Measurements from ENCODE around the gene PDCD11.

GRCh38 chr10:103491729-103492364 lies 95.4 kb downstream of the PDCD11 start:
- TF ChIP-seq IKZF3 (tag by site-specific recombination; IDR thresholded peaks at IDR 0.05) (0 out of 2 replicates have a peak, but pooled peaks have one; percentile 24), ZNF530 (tag by site-specific recombination; IDR thresholded peaks at IDR 0.05; ENCODE audit: low read depth) (no peak), ZFP69B (tag by site-specific recombination; IDR thresholded peaks at IDR 0.05) (no peak; the same call in 1 of the 2 replicates), ZNF175 (tag by site-specific recombination; IDR thresholded peaks at IDR 0.05) (no peak), CTCF (tag by site-specific recombination; IDR thresholded peaks at IDR 0.05) (no peak), ZNF324 (tag by site-specific recombination; IDR thresholded peaks at IDR 0.05) (no peak; the same call in 1 of the 2 replicates), ZNF274 (IDR thresholded peaks at IDR 0.05; ENCODE audit: low read length) (no peak), ZNF274 (tag by site-specific recombination; IDR thresholded peaks at IDR 0.05; ENCODE audit: borderline replicate concordance) (no peak), BCL11A (tag by site-specific recombination; IDR thresholded peaks at IDR 0.05; ENCODE audit: low read depth) (peak; percentile 43; the same call in 1 of the 2 replicates), PATZ1 (tag by site-specific recombination; IDR thresholded peaks at IDR 0.05) (no peak; the same call in 1 of the 2 replicates), ZNF350 (tag by site-specific recombination; IDR thresholded peaks at IDR 0.05) (no peak), ZNF600 (tag by site-specific recombination; IDR thresholded peaks at IDR 0.05) (peak; percentile 79), ATF2 (tag by site-specific recombination; IDR thresholded peaks at IDR 0.05; ENCODE audit: low read depth) (no peak)
